K562 (cell line): Measurements from ENCODE around the gene CTTNBP2NL. TPM values are rescaled to one million over a fixed set of nuclear protein-coding genes. Genes with fewer than 3 reads are reported as not detected.
"Not testable (repeated sequence)": the region's sequence is repeated elsewhere in the genome, so short reads cannot be mapped to it uniquely, and the experiment has no call there.

Experiments
- ATAC-seq: fragments of 200-7000 bp; cut with Tn5 transposase; 3 replicates; pipeline ENCODE4 v1.9.1; 2020; ENCODE audit warnings: moderate library complexity
- BruUV-seq: library from RNA; stranded (reverse); fragments of 400-500 nt; replicated peaks from 2 replicates; lab custom pipeline; 2021; lab: Mats Ljungman, UMichigan
- CTCF ChIA-PET: fragments of 300-600 bp; formaldehyde crosslinking; extraction: SDS; loops from one replicate; lab custom pipeline; 2021; ENCODE audit warnings: low intra/inter-chr PET ratio; lab: Yijun Ruan, JAX
- POLR2A ChIA-PET: fragments of 300-600, 350-650 bp; sonication (Branson Sonifier 250); formaldehyde crosslinking; extraction: SDS; loops from one replicate; lab custom pipeline; 2021; ENCODE audit warnings: antibody characterized with exemption, inconsistent platforms; lab: Yijun Ruan, JAX
- DNase-seq, 4 experiments: peaks; one replicate each; pipeline versions ENCODE4 v3.0.0 to v3.0.0-alpha.2; 2011 to 2018; ENCODE audit warnings: low spot score in 3 of 4, mixed read lengths in 3 of 4; ENCODE audit errors: extremely low read depth in 1 of 4
- FAIRE-seq: peaks from 2 replicates; lab custom pipeline; 2011; peaks lifted over from hg19 to GRCh38; lab: Jason Lieb, UNC
- H2AFZ ChIP-seq: 2 replicates; pipeline ENCODE4 v1.6.0; 2011; ENCODE audit warnings: low read depth, low read length, control low read depth, inconsistent platforms
- H3K27ac ChIP-seq: fragments of 200-600 bp; 3 replicates; pipeline ENCODE4 v1.8.0; 2011; ENCODE audit warnings: low read depth, mild to moderate bottlenecking, control low read depth, inconsistent platforms, low read length, moderate library complexity, mixed read lengths; ENCODE audit errors: extremely low read depth
- H3K27me3 ChIP-seq, 2 experiments: fragments of 300-600 bp in 1 of 2; 2 replicates in 1 of 2; 3 replicates in 1 of 2; pipeline versions ENCODE4 v1.6.0 to v1.8.0; 2011; ENCODE audit warnings: inconsistent platforms in 2 of 2, low read length in 2 of 2, mild to moderate bottlenecking in 1 of 2, mixed read lengths in 1 of 2, moderate library complexity in 1 of 2; ENCODE audit not compliant: control insufficient read depth in 2 of 2, insufficient read depth in 2 of 2
- H3K36me3 ChIP-seq: fragments of 300-600 bp; 3 replicates; pipeline ENCODE4 v1.8.0; 2011; ENCODE audit warnings: mild to moderate bottlenecking, low read length, inconsistent platforms; ENCODE audit not compliant: control insufficient read depth, insufficient read depth
- H3K4me1 ChIP-seq, 2 experiments: fragments of 200-600 bp in 1 of 2; replicated peaks in 1 of 2; 2 replicates in 1 of 2; 3 replicates in 1 of 2; pipeline versions ENCODE4 v1.5.1 to v1.8.0; 2011; ENCODE audit warnings: inconsistent platforms in 2 of 2, low read length in 2 of 2, mild to moderate bottlenecking in 1 of 2, mixed read lengths in 1 of 2, moderate library complexity in 1 of 2; ENCODE audit not compliant: control insufficient read depth in 2 of 2, insufficient read depth in 2 of 2
- H3K4me2 ChIP-seq: 2 replicates; pipeline ENCODE4 v1.6.1; 2011; ENCODE audit warnings: low read length, control low read depth, inconsistent platforms, mixed read lengths; ENCODE audit not compliant: insufficient read depth
- H3K4me3 ChIP-seq: fragments of 200-600 bp; sonication (generic), shearing (Covaris generic); 2 replicates; pipeline ENCODE4 v1.5.1; 2016; ENCODE audit warnings: control low read depth, inconsistent platforms
- H3K79me2 ChIP-seq: fragments of 200-600 bp; 3 replicates; pipeline ENCODE4 v1.8.0; 2011; ENCODE audit warnings: low read length, inconsistent platforms; ENCODE audit not compliant: control insufficient read depth, insufficient read depth
- H3K9ac ChIP-seq, 2 experiments: 2 replicates each; pipeline versions ENCODE4 v1.6.0 to v1.6.1; 2011; ENCODE audit warnings: low read depth in 2 of 2, low read length in 2 of 2, control low read depth in 1 of 2, inconsistent platforms in 1 of 2, mild to moderate bottlenecking in 1 of 2, mixed read lengths in 1 of 2; ENCODE audit not compliant: insufficient read depth in 1 of 2
- H3K9me1 ChIP-seq: one replicate; pipeline ENCODE4 v1.6.0; 2011; ENCODE audit warnings: inconsistent platforms, mild to moderate bottlenecking, low read length, moderate library complexity; ENCODE audit not compliant: control insufficient read depth, insufficient read depth
- H3K9me3 ChIP-seq: replicated peaks from 2 replicates; pipeline ENCODE4 v1.5.1; 2011; ENCODE audit warnings: low read depth, low read length, inconsistent platforms; ENCODE audit not compliant: control insufficient read depth, insufficient read depth
- H4K20me1 ChIP-seq: replicated peaks from 2 replicates; pipeline ENCODE4 v1.6.1; 2011; ENCODE audit warnings: low read length, inconsistent platforms, mixed read lengths; ENCODE audit not compliant: control insufficient read depth, insufficient read depth
- MAFG ChIP-seq: fragments of 450-650 bp; conservative IDR thresholded peaks from 2 replicates; pipeline ENCODE4 v1.6.1; 2016; ENCODE audit warnings: missing genetic modification characterization, missing compliant biosample characterization
- ZBTB7A ChIP-seq: IDR thresholded peaks from 2 replicates; pipeline ENCODE4 v1.6.1; 2011; ENCODE audit warnings: low read depth, mild to moderate bottlenecking, low read length, moderate library complexity, borderline replicate concordance; ENCODE audit not compliant: control insufficient read depth
- ZNF121 ChIP-seq: sonication (generic); formaldehyde crosslinking; conservative IDR thresholded peaks from 2 replicates; pipeline ENCODE4 v1.8.0; 2022; ENCODE audit warnings: missing genetic modification reagents
- ZNF316 ChIP-seq: fragments of 450-650 bp; IDR thresholded peaks from 2 replicates; pipeline ENCODE4 v1.6.1; 2016
- WGBS: fragments of 100-300 bp; shearing (Covaris generic); methylation state at CpG from one replicate; pipeline ENCODE4 v1.1.6; 2016; ENCODE audit warnings: low coverage, mixed read lengths; ENCODE audit not compliant: insufficient coverage; ENCODE audit errors: missing lambda C conversion rate; 5-methylcytosine and 5-hydroxymethylcytosine counted together
- in situ Hi-C: fragments of 300-500 bp; cut with MboI; formaldehyde crosslinking; loops from 4 replicates; pipeline ENCODE4 v1.15.0; 2018; ENCODE audit warnings: inconsistent platforms, mixed read lengths
- intact Hi-C: fragments of 100-400 bp; cut with micrococcal nuclease; formaldehyde crosslinking; loops from 2 replicates; pipeline ENCODE4 v1.14.2; 2022
- polyA plus RNA-seq, 8 experiments: library from polyadenylated mRNA; depleted of rRNA in 4 of 8; stranded (reverse) in 5 of 8; unstranded in 3 of 8; fragments of >200 nt; fragmentation: Nextera tagmentation in 2 of 8; fragmentation: Illumina TruSeq in 1 of 8; extraction: Ambion mirVana in 2 of 8; extraction: Trizol in 1 of 8; gene quantifications; 2 replicates each; pipeline versions ENCODE4 v1.2.1 to v1.2.3, GENCODE V29; 2011 to 2014; ENCODE audit warnings: inconsistent platforms in 1 of 8, missing spikeins in 1 of 8
- total RNA-seq, 7 experiments: library from RNA; depleted of rRNA in 6 of 7; stranded (reverse); fragments of >200 nt in 6 of 7; fragmentation: Illumina TruSeq in 2 of 7; extraction: Trizol in 2 of 7; gene quantifications; 2 replicates each; pipeline versions ENCODE4 v1.2.1 to v1.2.3, GENCODE V29; 2011 to 2021; ENCODE audit warnings: low replicate concordance in 1 of 7

Gene CTTNBP2NL
- total and polyA plus RNA-seq, 9 of the 15 experiments (the other 6 are each of a cell fraction or from before 2014, with no cell fraction given): 0.27 to 1.4 (median 0.62) TPM

DNA sequence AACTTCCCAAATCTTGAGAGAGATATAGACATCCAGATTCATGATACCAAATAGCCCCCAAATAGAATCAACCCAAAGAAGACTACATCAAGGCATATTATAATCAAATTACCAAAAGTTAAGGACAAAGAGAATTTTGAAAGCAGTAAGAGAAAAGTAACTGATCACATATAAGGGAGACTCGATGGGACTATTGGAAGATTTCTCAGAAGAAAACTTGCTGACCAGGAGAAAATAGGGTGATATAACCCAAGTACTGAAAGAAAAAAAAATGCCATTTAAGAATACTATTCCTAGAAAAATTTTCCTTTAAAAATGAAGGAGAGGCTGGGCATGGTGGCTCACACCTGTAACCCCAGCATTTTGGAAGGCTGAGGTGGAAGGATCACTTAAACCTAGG, 82.3 kb downstream of the CTTNBP2NL start:
- ATAC-seq: no peak
- CTCF ChIA-PET: no interaction called here
- Histone ChIP-seq H3K4me2 (no peak overlapping the region), H3K4me1 (no peaks in the 10 kb centered on the region), H3K9ac (no peak overlapping the region), H3K9me1 (no peaks in the 10 kb centered on the region), H2AFZ (no peak overlapping the region), H3K4me3 (no peak overlapping the region), H3K9me3 (no peaks in the 10 kb centered on the region; the same call in none of the 2 replicates), H3K27me3 (no peaks in the 10 kb centered on the region; a peak in 1 of 5 replicates), H3K79me2 (no peaks in the 10 kb centered on the region), H4K20me1 (no peaks in the 10 kb centered on the region), H3K36me3 (no peaks in the 10 kb centered on the region), H3K27ac (no peak overlapping the region)
- POLR2A ChIA-PET: interaction anchor here (0.9 kb wide), 1 partner anchor 37 kb away, joined by 3 read pairs; no protein-coding TSS in a partner anchor
- DNase-seq: no peak
- intact Hi-C loops (no loop called here), in situ Hi-C loops (no loop called here)
- no TSS peak for BruUV-seq
- no peak for TF ChIP-seq ZBTB7A
- 0 out of 2 replicates have a peak, but pooled peaks have one; percentile 37 for TF ChIP-seq MAFG
- peak; percentile 38; the same call in 1 of the 2 replicates for TF ChIP-seq ZNF316
- no peak for FAIRE-seq
- 0% methylated on average over 1 of the region's 1 CpG for WGBS

DNA sequence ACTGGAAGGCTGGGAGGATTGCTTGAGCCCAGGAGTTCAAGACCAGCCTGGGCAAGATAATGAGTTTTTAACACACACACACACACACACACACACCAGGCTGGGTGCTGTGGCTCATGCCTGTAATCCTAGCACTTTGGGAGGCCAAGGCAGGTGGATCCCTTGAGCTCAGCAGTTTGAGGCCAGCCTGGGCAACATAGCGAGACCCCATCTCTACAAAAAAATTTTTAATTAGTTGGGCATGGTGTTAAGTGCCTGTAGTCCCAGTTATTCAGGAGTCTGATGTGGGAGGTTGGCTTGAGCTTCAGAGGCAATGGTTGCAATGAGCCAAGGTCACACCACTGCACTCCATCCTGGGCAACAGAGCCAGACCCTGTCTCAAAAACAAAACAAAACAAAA, 90.0 kb downstream of the CTTNBP2NL start:
- H4K20me1 ChIP-seq, BruUV-seq, H3K4me1 ChIP-seq, DNase-seq, H3K36me3 ChIP-seq, H3K9me3 ChIP-seq, H3K9me1 ChIP-seq, H3K79me2 ChIP-seq, H3K9ac ChIP-seq, H3K27ac ChIP-seq, intact Hi-C loops, FAIRE-seq, H2AFZ ChIP-seq, H3K4me2 ChIP-seq, H3K27me3 ChIP-seq, H3K4me3 ChIP-seq, ATAC-seq, in situ Hi-C loops, CTCF ChIA-PET: not testable (repeated sequence)
- TF ChIP-seq ZNF121 (CRISPR knock-in tag): peak; percentile 82
- 0% methylated on average over 1 of the region's 1 CpG for WGBS
- POLR2A ChIA-PET: interaction anchor here (0.5 to 1.5 kb wide), 4 partner anchors 10 to 27 kb away, joined by 3 to 5 read pairs (median 4); no protein-coding TSS in a partner anchor

DNA sequence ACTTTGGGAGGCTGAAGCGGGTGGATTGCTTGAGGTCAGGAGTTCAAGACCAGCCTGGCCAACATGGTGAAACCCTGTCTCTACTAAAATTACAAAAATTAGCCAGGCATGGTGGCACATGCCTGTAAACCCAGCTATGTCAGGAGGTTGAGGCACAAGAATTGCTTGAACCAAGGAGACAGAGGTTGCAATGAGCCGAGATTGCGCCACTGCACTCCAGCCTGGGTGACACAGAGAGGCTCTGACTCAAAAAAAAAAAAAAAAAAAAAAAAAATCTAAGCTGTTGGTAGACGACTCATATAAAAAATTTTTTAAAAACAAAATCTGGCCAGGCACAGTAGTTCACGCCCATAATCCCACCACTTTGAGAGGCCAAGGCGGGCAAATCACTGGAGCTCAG, 91.7 kb downstream of the CTTNBP2NL start:
- in situ Hi-C loops, H2AFZ ChIP-seq, ATAC-seq, CTCF ChIA-PET, BruUV-seq, H3K9ac ChIP-seq, H3K4me2 ChIP-seq, H3K4me3 ChIP-seq, H3K79me2 ChIP-seq, intact Hi-C loops, H3K4me1 ChIP-seq, FAIRE-seq, H3K27me3 ChIP-seq, H3K36me3 ChIP-seq, DNase-seq, H4K20me1 ChIP-seq, H3K27ac ChIP-seq, H3K9me1 ChIP-seq, H3K9me3 ChIP-seq: not testable (repeated sequence)
- POLR2A ChIA-PET: interaction anchor here (0.7 kb wide), 2 partner anchors 20 to 1243 kb away, joined by 3 read pairs; no protein-coding TSS in a partner anchor
- 8% methylated on average over 6 of the region's 6 CpGs for WGBS
